HG03103 (cell line): ENCODE data around the gene NTHL1.
"Not testable (repeated sequence)": the region's sequence is repeated elsewhere in the genome, so short reads cannot be mapped to it uniquely, and the experiment has no call there.

ENCODE experiments used
- ATAC-seq: cut with Tn5 transposase; IDR thresholded peaks from one replicate; pipeline ENCODE4 v1.9.1; 2021; ENCODE audit warnings: low read depth; ENCODE audit not compliant: unreplicated experiment

The NTHL1 gene

DNA sequence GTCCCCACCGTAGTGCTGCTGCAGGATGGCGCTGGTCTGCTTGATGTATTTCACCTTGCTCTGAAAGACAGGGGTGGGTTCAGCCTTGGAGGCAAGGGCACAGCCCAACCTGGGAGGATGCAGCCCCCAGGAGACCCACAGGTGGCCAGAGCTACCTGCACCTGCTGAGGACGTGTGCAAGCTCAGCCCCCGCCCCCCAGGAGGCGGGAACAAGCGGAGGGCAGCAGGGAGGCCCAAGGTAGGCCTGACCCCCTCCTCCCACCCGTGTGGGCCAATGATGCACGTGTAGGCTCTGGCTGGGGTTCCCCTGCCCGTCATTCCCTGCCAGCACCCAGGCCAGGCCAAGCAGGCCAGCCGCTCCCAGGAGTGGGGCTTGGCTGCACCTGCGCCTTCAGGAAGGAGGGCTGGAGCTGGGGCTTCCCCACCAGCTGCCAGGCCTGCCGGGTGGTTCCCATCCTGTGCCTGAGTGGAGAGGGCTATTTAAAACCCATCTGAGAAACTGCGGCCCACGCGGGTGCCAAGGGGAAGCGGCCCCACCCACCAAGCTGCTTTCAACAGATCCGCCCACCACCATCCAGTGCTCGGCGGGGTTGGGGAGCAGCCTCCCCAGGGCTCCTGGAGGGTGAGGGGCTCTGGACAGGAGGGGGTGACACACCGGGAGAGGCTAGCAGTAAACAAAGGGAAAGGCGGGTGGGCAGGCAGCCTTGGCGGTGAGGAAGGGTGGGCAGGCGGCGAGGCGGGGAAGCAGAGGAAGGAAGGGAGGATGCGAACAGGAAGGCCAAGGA is 3.8 kb downstream of the NTHL1 start:
- no peak for ATAC-seq

DNA sequence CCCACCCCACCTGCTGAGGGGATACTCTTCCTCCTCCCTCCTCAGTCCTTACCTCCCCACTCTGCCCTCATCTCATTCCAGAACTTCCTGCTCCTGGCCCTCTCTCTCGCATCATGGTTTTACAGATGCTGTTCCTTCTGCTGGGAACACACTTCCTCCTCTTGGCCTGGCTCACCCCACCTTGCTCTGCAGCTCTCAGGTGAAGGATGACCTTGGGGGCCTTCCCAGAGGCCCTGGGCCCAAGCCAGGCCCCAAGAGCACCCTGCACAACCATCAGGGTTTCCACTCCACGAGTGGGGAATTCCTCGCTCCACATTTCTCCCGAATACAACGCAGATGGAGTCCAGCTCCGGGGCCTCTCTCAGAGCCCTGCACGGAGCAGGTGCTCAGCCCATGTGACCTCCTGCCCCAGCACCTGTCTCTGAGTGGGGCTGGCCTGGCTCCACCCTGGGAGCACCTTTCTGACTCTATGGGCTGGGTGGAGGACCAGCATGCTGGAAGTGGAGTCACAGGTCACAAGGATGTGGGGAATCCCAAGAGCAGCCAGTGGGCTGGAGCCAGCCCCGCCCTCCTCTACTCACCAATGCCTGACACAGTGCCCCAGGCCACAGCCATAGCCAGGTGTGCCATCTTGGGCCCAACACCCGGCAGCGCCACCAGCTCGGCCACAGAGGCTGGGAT is 4.5 kb downstream of the NTHL1 start:
- no peak for ATAC-seq

DNA sequence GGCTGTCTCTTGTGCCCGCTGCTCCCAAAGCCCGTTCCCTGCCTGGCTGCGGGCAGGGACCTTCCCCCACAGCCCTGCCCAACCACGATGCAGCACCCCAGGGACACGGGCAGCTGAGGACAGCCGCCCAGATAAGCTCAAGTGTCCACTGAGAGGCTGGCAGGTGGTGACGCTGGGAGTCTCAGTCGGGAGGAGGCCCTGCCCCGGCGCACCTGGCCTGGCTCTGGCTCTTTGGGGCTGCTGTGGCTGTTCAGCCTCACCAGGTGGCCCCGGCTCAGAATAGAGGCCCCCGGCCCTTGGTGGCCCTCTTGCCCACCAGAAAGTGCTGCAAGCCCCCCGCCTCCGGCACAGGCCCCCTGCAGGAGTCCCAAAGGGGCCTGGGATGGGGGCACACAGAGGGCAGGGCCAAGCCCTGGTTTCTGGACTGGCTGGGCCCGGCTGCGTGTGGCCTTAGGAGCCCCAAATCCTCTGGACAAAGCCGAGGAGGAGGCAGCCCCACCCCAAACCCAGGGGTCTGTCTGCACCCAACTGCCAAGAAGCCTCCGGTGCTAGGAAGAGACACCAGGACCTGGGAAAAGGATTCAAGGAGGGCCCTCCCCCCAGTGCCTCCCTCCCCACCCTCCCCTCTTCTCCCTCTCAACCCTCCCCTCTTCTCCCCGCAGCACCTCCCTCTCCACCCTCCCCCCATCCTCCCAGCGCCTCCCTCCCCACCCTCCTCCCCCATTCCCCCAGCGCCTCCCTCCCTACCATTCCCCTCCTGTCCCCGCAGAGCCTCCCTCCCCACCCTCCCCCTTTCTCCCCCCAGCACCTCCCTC is 5.3 kb downstream of the NTHL1 start:
- ATAC-seq, result no peak

DNA sequence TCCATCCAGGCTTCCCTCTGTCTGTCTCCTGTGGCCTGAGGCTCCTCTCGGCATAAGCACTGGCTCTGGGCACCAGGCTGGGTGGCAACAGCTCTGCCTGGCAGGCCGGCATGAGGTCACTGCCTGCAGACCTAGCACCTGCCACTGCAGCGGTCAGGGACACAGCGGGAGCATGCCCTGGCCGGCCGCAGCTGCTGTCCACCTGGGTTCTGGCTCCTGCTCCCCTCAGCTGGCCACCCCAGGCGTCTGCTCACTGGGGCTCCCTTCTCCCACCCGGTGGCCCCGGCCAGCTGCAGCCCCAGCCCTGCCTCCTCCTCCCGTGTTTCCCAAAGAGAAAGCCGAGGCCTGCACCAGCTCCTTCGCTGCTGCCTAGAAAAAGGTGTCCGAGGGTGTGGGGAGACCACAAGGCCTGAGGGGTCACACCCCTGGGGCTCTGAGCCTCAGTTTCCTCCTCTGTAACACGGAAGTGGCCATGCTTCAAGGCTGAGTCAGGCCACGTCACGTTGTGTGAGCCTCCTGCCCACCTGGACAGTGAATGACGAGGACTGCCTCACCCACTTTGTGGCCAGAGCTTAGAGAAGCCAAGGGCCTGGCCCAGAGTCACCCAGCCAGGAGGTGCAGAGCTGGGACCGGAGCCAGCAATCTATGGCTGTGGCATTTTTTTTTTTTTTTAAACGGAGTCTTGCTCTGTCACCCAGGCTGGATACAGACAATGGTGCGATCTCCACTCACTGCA is 6.7 kb downstream of the NTHL1 start:
- no peak for ATAC-seq

DNA sequence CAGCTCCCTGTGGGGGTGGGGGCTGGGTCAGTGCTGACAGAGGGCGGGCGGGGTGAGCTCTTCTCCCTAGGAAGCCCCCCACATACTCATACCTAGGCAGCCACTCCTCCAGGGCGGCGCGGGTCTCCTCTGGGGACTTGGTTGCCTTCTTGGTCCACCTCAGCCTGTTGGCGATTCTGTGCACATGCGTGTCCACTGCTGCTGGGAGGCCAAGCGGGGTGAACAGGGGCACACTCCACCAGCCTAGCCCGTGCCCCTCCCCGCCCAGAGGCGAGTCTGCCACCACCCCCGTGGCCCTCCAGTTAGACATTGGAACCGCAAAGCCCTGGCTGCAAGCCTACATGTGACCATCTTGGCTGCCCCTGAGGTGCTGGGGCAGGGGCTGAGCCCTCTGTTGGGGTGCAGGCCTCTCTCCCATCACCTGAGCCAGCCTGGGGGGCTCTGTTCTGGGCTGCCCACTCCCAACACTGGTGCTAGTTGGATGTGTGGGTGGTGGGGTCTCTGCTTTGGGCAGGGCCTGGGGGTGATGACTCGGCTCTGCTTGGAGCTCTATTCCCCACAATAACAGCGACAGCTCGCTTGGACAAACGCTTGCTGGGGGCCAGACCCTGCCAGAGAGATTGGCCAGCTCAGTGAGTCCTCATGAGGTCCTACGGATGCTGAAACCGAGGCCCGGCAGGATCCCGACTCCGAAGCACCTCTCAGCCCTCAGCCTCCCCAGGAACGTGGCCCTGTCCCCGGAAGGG is 7.4 kb downstream of the NTHL1 start:
- no peak for ATAC-seq

DNA sequence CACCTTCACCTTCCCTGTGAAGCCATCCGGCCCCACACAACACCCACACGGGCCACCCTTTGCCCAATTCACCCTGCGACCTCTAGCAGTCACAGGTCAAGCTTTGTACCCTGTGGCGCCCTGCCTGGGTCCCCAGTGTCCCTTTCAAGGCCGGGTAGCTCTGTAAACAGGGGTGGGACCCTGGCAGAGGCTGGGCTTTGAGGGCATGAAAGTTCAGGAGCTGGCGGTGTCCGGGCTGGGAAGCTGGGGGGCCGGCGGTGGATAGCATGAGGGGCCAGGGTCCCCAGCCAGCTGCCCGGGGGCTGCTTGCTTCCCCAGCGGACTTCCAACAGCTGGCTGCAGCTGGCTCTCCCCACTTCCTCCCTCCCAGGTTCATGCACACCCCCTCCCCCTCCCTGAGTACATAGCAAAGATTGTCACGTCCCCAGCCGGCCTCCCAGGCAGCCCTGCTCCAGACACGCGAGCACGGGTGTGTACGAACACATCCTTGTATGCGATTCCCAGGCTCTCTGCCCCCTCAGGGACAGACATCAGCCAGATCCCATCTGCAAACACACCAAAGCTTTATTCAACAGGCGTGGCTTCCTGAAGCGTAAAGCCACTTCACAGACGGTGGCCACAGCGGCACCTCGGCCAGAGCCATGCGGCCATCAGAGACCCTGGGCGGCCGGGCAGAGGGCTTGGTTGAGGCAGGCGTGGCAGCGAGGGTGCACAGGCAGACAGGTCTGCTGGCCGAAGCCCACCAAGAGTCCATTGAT is 8.2 kb downstream of the NTHL1 start:
- ATAC-seq, result no peak

DNA sequence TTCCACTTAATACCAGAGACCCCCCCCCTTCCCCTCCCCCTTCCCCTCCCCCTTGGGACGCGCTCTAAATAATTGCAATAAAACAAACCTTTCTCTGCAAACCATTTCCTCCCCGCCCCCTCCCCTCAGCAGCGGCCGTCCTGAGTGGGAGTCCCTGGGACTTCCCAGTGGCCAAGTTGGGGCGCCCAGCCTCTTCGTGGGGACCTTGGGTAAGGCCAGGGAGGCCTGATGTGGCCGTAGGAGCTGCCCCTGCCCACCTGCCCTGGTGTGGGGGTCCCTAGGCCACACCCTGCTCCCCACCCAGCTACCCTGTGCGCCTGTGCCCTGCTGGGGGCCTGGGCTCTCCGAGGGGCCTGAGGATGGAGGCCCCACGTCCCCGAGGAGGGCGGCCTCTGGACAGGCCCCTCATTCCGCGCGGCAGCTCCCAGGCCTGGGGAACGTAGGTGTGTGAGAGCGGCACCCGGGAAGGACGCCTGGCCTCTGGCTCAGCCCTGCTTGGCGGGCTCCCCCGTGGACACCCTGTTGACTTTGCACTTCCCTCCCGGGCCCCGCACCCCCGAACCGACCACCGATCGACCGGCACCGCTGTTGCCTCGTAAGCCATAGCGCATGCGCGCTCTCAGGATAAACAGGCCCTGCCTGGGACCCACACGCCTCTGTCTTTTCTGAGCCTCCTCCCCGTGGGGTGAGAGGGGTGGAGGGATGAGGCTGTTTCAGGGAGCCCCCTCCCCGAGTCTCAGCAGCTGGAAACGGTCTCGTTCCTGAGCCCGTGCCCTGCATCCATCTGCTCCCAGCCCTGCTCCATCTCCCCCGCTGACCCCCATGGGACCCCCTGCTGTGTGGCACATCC is 9.0 kb downstream of the NTHL1 start:
- no peak for ATAC-seq

DNA sequence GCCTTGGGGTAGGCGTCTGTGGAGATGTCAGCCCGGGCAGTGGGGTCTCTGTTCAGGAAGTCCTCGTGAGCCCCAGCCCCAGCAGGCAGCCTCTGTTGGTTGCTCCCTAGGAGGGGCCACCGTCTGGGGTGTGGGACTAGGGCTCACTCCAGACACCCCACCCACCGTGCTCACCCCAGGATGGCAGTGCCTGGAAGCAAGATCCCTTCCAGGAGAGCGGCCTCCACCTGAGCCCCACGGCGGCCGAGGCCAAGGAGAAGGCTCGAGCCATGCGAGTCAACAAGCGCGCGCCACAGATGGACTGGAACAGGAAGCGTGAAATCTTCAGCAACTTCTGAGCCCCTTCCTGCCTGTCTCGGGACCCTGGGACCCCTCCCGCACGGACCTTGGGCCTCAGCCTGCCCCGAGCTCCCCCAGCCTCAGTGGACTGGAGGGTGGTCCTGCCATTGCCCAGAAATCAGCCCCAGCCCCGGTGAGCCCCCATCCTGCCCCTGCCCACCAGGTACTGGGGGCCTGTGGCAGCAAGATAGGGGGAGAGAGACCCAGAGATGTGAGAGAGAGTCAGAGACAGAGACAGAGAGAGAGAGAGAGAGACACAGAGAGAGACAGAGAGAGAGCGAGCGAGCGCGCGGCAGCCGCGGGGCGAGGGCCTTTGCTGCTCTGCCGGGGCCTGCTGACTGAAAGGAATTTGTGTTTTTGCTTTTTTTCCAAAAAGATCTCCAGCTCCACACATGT is 9.8 kb downstream of the NTHL1 start:
- ATAC-seq, result no peak

DNA sequence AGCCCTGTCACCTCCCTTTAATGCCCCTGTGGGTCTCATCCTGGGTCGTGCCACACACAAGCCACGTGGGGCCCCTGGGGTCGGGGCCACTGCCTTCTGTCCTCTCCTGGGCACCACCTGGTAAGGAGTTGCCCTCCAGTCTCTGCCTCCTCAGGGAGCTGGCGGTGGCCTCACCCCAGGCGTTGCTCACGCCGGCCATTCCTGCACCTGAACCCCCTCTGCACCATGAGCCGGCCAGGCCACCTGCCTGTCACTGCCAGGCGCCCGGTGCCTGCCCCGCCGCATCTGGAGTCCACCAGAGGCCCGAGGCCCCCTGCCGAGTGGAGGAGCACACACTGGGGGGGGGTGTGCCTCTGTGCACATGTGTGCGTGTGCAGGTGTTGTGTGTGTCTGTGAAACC is 10.5 kb downstream of the NTHL1 start:
- no peak for ATAC-seq

DNA sequence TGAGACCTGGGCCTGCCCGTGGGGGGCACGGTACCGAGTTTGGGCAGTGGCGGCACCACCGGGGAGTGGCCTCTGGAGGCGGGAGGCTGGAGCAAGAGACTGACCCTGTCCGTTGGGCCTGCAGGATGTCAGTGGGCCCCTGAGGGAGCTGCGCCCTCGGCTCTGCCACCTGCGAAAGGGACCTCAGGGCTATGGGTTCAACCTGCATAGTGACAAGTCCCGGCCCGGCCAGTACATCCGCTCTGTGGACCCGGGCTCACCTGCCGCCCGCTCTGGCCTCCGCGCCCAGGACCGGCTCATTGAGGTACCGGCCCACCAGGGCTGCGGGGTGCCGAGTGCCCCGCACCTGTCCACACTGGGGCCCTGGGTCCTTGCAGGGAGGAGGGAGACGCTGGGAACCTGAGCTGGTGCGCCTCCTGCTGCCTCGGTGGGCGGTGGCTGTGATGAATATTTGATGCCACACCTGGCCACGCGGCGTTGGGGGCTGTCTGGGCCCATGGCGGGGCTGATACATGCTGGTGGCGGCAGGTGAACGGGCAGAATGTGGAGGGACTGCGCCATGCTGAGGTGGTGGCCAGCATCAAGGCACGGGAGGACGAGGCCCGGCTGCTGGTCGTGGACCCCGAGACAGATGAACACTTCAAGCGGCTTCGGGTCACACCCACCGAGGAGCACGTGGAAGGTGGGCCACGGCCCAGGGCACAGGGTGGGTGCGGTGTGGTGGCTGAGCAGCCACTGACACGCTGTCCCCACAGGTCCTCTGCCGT is 11.3 kb downstream of the NTHL1 start:
- ATAC-seq, result no peak

DNA sequence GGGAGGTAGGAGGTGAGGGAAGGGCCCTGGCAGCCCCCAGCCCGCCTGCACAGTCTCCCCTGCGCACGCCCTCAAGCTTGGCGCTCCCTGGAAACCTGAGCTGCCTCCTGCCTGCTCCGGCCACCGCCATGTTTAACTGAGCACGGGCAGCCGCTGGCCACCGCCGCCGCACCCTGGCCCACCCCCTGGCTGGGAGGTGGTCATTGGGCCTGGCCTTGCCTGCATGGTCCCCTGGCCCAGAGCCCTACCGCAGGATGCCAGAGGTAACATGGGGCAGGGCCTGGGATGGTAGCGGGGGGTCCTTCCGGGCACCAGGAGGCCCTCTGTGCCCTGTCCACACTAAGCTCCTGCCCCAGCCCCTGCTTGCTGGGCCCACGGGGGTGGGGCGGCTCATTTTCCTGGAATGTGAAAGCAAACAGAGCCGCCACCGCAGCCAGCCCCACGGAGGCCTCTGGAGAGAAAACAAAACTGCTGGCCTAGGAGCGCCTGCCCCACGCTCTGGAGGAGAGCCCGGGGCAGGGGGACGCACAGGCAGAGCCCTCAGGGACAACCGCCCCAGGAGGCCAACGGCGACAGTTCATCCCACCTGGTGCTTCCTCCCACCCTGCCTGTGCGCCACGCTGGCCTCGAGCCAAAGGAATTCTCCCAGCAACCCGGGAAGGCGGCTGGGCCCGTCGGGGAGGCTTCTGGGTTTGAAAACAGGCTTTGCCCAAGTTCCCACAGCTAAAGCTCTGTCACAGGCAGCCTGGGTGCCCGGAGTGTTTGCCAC is 12.0 kb downstream of the NTHL1 start:
- no peak for ATAC-seq

DNA sequence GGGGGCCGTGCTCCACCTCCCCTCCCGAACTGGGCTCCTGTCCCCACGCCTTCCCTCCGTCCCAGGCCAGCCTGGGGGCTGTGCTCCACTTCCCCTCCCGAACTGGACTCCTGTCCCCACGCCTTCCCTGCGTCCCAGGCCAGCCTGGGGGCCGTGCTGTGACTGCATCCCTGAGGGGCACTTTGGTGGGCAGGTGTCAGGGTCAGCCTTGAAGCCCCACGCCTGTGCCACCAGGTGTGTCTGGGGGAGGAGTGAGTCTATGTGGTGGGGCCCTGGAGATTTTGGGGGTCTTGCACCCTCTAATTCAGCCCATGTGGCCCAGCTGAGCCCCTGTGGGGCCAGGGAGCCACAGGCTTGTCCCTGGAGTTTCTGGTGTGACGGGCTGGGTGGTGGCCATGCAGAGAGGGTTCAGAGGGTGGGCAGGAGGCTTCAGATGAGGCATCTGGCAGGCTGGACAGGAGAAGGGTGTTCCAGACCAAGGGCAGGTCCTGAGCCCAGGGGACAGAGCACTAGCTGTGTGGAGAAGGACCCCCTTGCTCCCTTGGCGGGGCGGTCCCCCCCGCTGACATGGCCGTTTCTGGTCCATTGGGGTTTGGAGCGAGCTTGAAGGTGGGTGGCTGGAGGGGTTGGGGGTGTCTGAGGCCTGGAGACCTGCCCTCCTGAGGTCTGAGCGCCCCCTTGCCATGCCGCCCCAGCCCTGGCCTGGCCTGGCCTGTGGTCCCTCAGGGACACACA is 12.8 kb downstream of the NTHL1 start:
- no peak for ATAC-seq

DNA sequence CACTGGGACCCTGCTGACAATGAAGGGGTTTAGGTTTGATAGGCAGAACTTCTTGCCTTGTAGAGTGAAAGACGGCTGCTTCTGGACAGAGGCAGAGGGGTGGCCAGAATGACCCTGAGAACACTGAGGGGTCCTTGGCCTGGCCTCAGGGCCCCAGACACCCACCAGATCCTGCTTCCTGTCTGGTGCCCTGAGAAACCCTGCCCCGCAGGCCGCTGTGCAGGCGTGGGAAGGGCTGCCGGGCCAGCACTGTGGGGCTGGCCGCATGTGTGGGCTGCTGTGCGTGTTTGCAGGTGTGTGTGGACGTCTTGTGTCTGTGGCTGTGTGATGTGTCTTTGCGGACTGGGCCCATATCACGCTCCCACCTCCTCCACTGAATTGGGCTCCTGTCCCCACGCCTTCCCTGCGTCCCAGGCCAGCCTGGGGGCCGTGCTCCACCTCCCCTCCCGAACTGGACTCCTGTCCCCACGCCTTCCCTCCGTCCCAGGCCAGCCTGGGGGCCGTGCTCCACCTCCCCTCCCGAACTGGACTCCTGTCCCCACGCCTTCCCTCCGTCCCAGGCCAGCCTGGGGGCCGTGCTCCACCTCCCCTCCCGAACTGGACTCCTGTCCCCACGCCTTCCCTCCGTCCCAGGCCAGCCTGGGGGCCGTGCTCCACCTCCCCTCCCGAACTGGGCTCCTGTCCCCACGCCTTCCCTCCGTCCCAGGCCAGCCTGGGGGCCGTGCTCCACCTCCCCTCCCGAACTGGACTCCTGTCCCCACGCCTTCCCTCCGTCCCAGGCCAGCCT is 13.5 kb downstream of the NTHL1 start:
- ATAC-seq, result not testable (repeated sequence)

DNA sequence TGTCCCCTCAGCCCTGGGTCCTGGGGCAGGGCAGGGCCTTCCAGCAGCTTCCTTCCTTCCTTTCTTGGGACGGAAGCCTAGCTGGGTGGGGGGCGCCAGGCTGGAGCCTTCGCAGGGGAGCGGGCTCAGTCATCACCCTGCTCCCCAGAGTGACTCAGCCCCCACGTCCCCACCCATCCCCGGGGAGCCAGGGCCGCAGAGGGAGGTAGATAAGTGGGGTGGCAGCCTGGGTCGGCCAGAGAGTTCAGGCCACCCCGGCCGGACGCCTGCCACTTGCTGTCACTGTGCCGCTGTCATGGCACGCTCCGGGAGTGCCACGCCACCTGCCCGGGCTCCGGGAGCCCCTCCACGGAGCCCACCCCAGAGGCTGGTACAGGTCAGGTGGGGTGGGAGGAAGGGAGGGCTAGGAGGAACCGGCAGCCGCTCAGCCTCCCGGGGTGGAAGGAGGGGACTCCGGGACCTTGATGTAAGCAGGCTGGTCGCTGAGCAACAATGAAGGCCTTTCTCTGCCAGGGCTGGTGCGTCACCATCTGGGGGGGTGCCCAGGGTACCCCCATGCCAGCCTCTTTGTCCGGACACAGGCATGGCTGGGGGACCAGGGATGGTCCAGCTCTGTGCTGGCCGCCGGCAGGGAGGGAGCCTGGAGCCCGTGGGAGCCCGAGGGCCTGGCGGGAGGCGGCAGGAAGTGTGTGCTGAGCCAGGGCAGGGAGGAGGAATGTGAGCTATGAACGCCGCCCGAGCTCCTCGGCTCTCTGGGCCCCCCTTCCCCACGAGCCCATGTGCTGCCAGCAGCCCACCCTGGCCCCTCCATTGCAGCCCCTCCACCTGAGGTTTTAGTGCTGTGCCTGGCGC is 14.4 kb downstream of the NTHL1 start:
- ATAC-seq, result no peak
